DOHH2 (cell line): ENCODE measurements around the gene AANAT.

ENCODE experiments used
- CTCF ChIP-seq: fragments of 200-600 bp; sonication (generic); IDR thresholded peaks from one replicate; pipeline ENCODE4 v1.5.1; 2014; ENCODE audit warnings: antibody characterized with exemption, mild to moderate bottlenecking, low read depth, low read length; ENCODE audit not compliant: poor library complexity, severe bottlenecking
- EZH2phosphoT487 ChIP-seq: fragments of 200-600 bp; sonication (generic); IDR thresholded peaks from 2 replicates; pipeline ENCODE4 v1.6.1; 2017; ENCODE audit warnings: borderline replicate concordance, mild to moderate bottlenecking, antibody characterized with exemption, low read length, moderate library complexity, mixed read lengths

DNA sequence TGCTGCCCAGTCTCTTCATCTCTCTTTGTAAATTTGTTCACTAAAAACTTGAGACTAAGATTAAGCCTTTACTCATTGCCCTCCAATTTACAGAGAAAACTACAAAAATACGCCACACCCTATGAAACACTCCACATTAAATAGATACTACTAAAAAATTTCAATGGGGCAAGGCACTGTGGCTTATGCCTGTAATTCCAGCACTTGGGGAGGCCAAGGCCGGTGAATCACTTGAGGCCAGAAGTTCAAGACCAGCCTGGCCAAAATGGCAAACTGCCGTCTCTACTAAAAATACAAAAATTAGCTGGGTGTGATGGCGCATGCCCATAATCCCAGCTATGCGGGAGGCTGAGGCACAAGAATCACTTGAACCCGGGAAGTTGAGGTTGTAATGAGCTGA lies 18.3 kb upstream of the AANAT start:
- TF ChIP-seq CTCF (no peak), EZH2phosphoT487 (no peak)
